Right cardiac atrium (tissue), 5 donors: Measurements from ENCODE around the gene PTPRD. TPM values are rescaled to one million over a fixed set of nuclear protein-coding genes. Genes with fewer than 3 reads are reported as not detected.

Experiments
- ATAC-seq, 2 donors: fragments of 200-7000 bp; cut with Tn5 transposase; one replicate each; pipeline versions ENCODE4 v1.8.0 to v1.9.1; 2020; ENCODE audit warnings: moderate library complexity in 2 of 2, mild to moderate bottlenecking in 1 of 2
- DNase-seq, 3 donors: peaks; one replicate each; pipeline ENCODE4 v3.0.0-alpha.2; 2020
- H3K27ac ChIP-seq: one replicate; pipeline ENCODE4 v1.5.1; 2013; ENCODE audit warnings: mild to moderate bottlenecking, low read length, control low read depth, moderate library complexity
- H3K27me3 ChIP-seq: one replicate; pipeline ENCODE4 v1.6.1; 2013; ENCODE audit not compliant: control insufficient read depth, insufficient read depth
- H3K4me1 ChIP-seq: one replicate; pipeline ENCODE4 v1.6.1; 2013; ENCODE audit warnings: low read length; ENCODE audit not compliant: control insufficient read depth, insufficient read depth
- H3K4me3 ChIP-seq: one replicate; pipeline ENCODE4 v1.5.1; 2013; ENCODE audit warnings: low read length, control low read depth
- H3K9me3 ChIP-seq: one replicate; pipeline ENCODE4 v1.6.1; 2013; ENCODE audit warnings: low read length; ENCODE audit not compliant: control insufficient read depth
- WGBS: extraction: QIAGEN DNeasy Blood & Tissue Kit; methylation state at CpG from one replicate; pipeline ENCODE4 v1.1.7; 2013; 5-methylcytosine and 5-hydroxymethylcytosine counted together
- intact Hi-C, 4 donors: fragments of 100-400 bp; cut with DNase I; formaldehyde crosslinking; loops; one replicate each; pipeline versions ENCODE4 v1.11.0 to v1.14.0; 2022 to 2023
- polyA plus RNA-seq: library from polyadenylated mRNA; stranded (reverse); fragments of 200-250 nt; gene quantifications from one replicate; pipeline ENCODE4 v1.2.3, GENCODE V29; 2013
- total RNA-seq, 4 donors: library from RNA; stranded (reverse); fragmentation: NEBNext Ultra II Directional; extraction: Animal tissue kit (Norgen Biotek cat#: 25700); gene quantifications; one replicate each; pipeline ENCODE4 v1.2.1, GENCODE V29; 2021
- donor health status: healthy with polysubstance abuse.
- donor health status: DM: no; HTN: yes; CAD: no.
- donor health status: DM: no; HTN: no; CAD: no.
- donor health status: DM: no; HTN: yes; CAD: no; lungs with severe emphysema.
- donor health status: DM: yes; HTN: yes; CAD: no.

Gene PTPRD
- total and polyA plus RNA-seq, 5 donors: 1.3 to 11.8 (median 7.1) TPM

DNA sequence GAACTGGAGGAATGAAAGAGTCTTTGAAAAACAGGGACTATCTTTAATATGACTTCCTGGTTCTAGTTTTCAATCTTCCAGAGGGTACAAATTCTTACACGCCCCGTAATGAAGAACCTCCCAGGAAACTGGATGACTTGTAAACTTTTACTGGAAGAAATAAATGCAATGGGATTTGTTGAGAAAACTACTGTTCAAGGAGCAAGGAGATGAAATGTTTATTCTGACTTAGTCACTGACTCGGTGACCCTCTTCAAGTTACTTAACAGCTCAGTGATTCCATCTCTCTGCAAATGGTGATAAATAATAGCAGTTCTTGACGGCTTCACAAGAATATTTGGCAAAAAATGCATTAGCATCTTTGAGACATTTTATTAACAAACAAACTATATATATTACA lies 858.6 kb downstream of the PTPRD start:
- Histone ChIP-seq H3K9me3 (no peaks in the 10 kb centered on the region), H3K27ac (no peak overlapping the region), H3K4me1 (no peaks in the 10 kb centered on the region), H3K27me3 (no peaks in the 10 kb centered on the region), H3K4me3 (no peak overlapping the region)
- 69% methylated on average over 4 of the region's 4 CpGs for WGBS
- intact Hi-C loops: no loop called here
- ATAC-seq (no peak), DNase-seq (no peak)

DNA sequence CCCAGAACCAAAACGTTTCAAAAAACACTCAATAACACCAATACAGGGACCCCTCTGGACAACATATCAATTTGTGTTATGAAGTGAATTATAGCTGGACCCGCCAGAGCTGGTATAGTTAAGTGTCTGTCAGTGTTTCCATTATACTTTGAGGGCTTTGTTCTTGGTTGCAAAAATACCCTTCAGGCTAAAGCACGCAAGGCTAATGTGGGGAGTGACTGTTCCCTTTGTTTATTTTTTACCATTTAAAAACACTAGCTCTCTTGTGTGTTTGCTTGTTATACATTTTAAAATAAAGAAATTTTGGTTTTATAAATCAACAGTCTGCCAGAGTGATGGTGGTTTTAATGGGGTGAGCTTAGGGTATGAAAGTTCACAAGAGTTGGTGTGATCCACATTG lies 859.5 kb downstream of the PTPRD start:
- Histone ChIP-seq H3K4me1 (no peaks in the 10 kb centered on the region), H3K27ac (no peak overlapping the region), H3K9me3 (no peaks in the 10 kb centered on the region), H3K27me3 (no peaks in the 10 kb centered on the region), H3K4me3 (no peak overlapping the region)
- DNase-seq: no peak
- intact Hi-C loops: no loop called here
- ATAC-seq: no peak
- 60% methylated on average over 3 of the region's 3 CpGs for WGBS

DNA sequence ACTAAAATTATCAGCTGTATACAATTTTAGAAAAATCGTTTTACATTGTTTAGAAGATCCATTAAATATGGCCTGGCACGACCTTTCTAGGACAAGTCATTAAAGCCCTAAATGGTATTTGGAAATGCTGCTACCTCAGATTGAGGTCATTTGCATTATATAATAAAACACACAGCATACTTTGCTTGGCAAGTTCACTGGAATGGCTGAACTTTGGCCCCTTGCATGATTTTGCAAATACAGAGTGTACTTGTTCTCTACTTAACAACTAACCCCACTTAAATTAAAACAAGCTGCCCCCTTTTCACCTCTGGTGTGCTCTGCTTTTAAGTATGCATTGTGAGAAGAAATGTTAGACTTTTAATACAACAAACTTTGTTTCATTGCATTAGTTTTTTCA lies 860.1 kb downstream of the PTPRD start:
- no peaks in the 10 kb centered on the region for H3K4me1 ChIP-seq
- no peak overlapping the region for H3K4me3 ChIP-seq
- no peak for DNase-seq
- H3K9me3 ChIP-seq: no peaks in the 10 kb centered on the region
- H3K27ac ChIP-seq: no peak overlapping the region
- WGBS: 61% methylated on average over 2 of the region's 2 CpGs
- ATAC-seq: peak in 1 of 2 donors; percentile 47
- intact Hi-C loops: no loop called here
- H3K27me3 ChIP-seq: no peaks in the 10 kb centered on the region

DNA sequence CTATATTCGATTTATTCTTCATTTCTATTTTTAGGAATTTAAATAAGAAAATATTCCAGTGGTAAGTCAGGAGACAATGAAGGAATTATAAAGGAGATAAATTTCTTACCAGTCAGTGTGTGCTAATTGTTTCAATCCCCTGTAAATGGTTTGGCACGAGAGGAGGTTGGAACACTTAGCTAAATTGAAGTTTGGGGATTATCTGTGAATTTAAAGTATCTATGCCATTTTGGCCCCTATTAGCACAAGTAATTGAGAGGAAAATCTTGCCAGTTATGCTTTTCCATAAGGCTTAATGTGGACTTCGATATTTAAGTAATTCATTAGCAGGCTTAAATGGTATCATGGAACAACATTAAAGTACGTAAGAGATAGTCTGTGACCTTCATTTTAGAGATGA lies 860.8 kb downstream of the PTPRD start:
- 74% methylated on average over 4 of the region's 4 CpGs for WGBS
- intact Hi-C loops: no loop called here
- Histone ChIP-seq H3K4me1 (no peaks in the 10 kb centered on the region), H3K4me3 (no peak overlapping the region), H3K27me3 (no peaks in the 10 kb centered on the region), H3K9me3 (no peaks in the 10 kb centered on the region), H3K27ac (no peak overlapping the region)
- ATAC-seq: no peak
- no peak for DNase-seq

DNA sequence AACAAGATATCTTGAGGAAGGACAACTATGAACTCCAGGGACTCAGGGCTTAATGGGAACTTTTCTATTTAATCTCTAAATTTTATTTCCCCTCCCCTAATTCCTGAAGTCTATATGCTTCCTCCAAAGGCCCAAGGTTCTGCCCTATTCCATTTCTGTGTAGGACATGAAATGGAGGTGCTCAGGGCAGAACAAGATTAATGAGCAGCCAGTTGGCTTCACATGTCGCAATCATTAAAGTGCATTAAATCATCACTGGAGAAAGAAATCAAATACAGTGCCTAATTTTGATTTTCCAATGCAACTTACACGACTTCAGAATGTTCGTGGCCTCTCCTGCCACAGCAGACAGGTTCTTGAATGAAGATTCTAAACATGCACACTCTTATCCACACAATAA lies 862.1 kb downstream of the PTPRD start:
- H3K4me1 ChIP-seq: no peaks in the 10 kb centered on the region
- H3K27ac ChIP-seq: no peak overlapping the region
- intact Hi-C loops: no loop called here
- ATAC-seq: no peak
- no peak for DNase-seq
- WGBS: 82% methylated on average over 3 of the region's 3 CpGs
- no peaks in the 10 kb centered on the region for H3K9me3 ChIP-seq
- no peaks in the 10 kb centered on the region for H3K27me3 ChIP-seq
- H3K4me3 ChIP-seq: no peak overlapping the region

DNA sequence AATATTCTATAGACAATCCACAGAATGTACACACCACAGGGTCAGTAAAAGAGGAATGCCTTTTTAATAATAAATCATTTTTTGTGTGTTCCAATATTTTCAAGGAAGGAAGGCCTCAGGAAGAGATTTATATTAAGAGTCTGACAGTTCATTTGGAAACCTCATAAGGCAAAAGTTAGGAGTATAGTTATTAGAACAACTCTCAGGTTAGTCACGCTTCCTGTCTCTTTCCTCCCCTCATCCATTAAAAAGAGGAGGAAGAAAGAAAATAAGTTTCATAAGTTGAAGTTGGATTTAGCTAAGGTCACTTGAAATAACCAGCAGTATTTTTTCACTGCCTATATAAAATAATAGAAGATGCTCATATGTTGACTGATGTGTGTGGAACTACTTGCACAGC lies 863.2 kb downstream of the PTPRD start:
- 81% methylated on average over 1 of the region's 1 CpG for WGBS
- Histone ChIP-seq H3K4me1 (no peaks in the 10 kb centered on the region), H3K9me3 (no peaks in the 10 kb centered on the region), H3K27me3 (no peaks in the 10 kb centered on the region), H3K27ac (no peak overlapping the region), H3K4me3 (no peak overlapping the region)
- intact Hi-C loops: no loop called here
- ATAC-seq: no peak
- no peak for DNase-seq

DNA sequence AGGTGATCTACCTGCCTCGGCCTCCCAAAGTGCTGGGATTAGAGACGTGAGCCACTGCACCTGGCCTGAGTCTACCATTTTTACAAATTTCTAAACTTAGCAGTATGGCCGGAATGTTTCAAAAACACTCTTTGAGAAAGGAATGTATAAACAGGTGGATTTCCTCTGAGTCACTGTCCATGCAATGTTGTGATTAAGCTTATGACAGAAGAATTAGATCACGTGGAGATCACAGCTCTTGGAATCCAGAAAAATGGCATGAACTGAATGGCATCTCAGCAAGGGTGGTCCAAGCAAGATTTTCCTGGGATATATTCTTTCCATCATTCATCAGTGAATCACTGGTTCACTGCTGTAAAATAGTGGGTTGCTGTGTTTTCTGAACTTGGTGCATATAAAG lies 865.0 kb downstream of the PTPRD start:
- Histone ChIP-seq H3K27ac (no peak overlapping the region), H3K4me3 (no peak overlapping the region), H3K9me3 (no peaks in the 10 kb centered on the region), H3K4me1 (no peaks in the 10 kb centered on the region), H3K27me3 (no peaks in the 10 kb centered on the region)
- DNase-seq: no peak
- no peak for ATAC-seq
- 69% methylated on average over 4 of the region's 4 CpGs for WGBS
- intact Hi-C loops: no loop called here

DNA sequence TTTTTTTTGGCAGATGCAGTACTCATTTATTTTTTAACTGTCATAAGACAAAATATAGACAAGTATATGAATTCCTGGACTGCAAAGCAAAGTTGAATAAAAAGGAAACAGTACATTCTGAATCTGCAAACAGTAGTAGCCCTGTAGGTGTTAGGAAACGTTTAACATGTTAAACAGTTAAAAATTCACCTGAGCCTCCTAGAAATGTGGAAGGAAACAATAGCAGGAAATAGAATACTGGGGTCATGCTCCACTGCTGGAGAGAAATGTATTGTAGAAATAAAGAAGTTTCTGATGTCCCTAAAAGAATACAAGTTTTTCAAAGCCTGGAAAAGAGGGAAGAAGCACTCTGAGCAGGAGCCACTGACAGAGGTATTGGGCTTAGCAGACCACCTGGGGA lies 866.0 kb downstream of the PTPRD start:
- WGBS: 40% methylated on average over 1 of the region's 1 CpG
- H3K27ac ChIP-seq: no peak overlapping the region
- H3K4me3 ChIP-seq: no peak overlapping the region
- H3K27me3 ChIP-seq: no peaks in the 10 kb centered on the region
- no peak for ATAC-seq
- intact Hi-C loops: no loop called here
- no peaks in the 10 kb centered on the region for H3K9me3 ChIP-seq
- H3K4me1 ChIP-seq: no peaks in the 10 kb centered on the region
- no peak for DNase-seq

DNA sequence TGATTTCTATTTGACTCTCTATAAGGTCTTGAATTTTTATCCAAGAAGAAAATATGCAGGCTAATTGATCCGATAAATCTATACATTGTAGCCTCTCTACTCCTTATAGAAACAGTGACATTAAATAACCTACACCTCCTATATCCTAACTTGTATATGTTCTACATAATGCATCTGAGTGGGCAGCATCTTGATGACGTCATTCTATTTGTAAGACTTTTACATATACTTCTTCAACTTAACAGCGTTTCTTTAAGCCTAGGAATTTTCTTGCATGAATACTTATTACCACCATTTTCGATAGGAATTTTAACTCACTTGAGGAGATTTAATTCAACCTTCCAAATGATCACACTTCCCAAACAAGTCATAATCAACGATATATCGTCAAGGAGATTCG lies 869.0 kb downstream of the PTPRD start:
- DNase-seq: no peak
- Histone ChIP-seq H3K9me3 (no peaks in the 10 kb centered on the region), H3K27me3 (no peaks in the 10 kb centered on the region), H3K4me3 (no peak overlapping the region), H3K27ac (no peak overlapping the region), H3K4me1 (no peaks in the 10 kb centered on the region)
- ATAC-seq: no peak
- WGBS: 76% methylated on average over 7 of the region's 7 CpGs
- intact Hi-C loops: no loop called here

DNA sequence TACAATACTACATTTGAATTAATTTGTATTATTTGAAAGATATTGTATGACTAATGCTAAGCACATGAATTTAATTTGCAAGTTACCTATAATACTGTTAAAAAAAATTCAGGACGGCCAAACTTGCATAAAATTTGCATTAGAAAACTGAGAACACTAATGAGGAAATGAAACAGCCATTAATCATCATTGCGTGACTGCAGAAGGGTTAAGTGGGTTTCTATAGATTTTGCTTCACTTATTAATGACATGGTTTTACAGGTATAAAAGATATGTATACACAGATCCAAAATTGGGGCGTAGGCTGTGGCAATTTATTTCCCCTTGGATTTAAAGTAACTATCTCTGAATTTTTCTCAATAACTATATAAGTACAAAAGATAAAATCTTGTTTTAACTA lies 882.6 kb downstream of the PTPRD start:
- ATAC-seq: no peak
- WGBS: 50% methylated on average over 3 of the region's 3 CpGs
- intact Hi-C loops: no loop called here

DNA sequence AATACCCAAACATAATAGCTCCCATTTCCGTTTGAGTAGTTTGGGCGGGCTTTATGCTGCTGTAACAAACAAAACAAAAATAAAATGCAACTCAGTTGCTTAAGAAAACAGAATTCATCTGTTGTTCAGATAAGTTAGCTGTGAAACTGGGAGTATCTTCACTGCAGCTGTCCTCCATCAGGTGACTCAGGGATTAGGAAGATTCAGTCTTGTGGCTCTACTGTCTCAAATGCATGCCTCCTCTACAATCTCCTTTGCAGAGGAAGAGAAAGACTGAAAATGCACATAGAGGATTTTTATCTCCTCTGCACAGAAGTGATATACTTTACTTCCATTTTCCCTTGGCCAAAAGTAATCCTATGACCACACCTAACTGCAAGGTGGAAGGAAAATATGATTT lies 883.7 kb downstream of the PTPRD start:
- DNase-seq (no peak), ATAC-seq (no peak)
- 76% methylated on average over 2 of the region's 2 CpGs for whole genome bisulfite sequencing
- Histone ChIP-seq H3K27ac (no peak overlapping the region), H3K4me1 (no peaks in the 10 kb centered on the region), H3K4me3 (no peak overlapping the region), H3K9me3 (no peaks in the 10 kb centered on the region), H3K27me3 (no peaks in the 10 kb centered on the region)
- intact Hi-C loops: no loop called here

More for the DNA sequence above, 882.6 kb downstream of the PTPRD start:
- Histone ChIP-seq H3K27me3 (no peaks in the 10 kb centered on the region), H3K9me3 (no peaks in the 10 kb centered on the region), H3K4me3 (no peak overlapping the region), H3K27ac (no peak overlapping the region), H3K4me1 (no peaks in the 10 kb centered on the region)
- no peak for DNase-seq

DNA sequence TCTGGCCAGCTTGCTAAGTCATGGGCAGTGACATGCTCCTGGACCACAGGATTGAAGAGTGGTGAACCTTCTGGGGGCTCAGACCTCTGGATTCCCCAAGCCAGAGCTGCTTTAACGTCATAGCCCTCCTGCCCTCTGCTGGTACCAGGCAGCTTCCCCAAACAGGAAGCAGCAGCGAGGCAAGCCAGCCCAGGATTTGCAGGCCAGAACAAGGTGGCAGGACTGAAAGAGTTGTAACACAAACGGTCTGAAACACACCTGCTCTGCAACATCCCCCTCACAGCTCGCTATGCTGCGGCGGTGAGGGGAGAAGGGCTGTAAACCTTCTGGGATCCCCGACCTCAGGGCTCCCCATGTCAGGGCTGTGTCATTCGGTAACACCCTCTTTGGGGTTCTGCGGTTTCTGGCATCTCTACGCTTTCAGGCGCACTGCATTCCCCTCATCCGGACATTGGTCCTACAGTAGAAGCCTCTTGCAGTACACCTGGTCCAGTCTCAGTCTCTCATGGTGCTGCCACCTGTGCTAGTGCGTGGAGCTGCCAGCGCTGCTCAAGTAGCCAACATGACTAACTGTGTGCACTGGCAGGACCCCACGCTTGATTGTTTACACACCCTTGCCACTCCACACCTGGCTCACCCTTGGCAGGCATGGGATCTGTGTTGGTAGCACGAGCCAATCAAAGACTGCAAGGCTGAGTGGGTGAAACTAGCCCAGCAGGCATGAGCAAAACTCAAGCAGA lies 893.3 kb downstream of the PTPRD start:
- DNase-seq (peak in 1 of 3 donors; percentile 23), ATAC-seq (no peak)
- no peak overlapping the region for H3K27ac ChIP-seq
- 79% methylated on average over 16 of the region's 16 CpGs for WGBS
- no peaks in the 10 kb centered on the region for H3K27me3 ChIP-seq
- no peaks in the 10 kb centered on the region for H3K4me1 ChIP-seq
- H3K4me3 ChIP-seq: no peak overlapping the region
- H3K9me3 ChIP-seq: no peaks in the 10 kb centered on the region
- intact Hi-C loops: no loop called here
